Loucy (cell line): ENCODE results near the gene CT47C1.

Source experiments
- H2AFZ ChIP-seq: fragments of 200-600 bp; sonication (generic); 2 replicates; pipeline ENCODE4 v1.6.0; 2016; ENCODE audit warnings: antibody characterized with exemption, mild to moderate bottlenecking, low read length, moderate library complexity
- H3F3A ChIP-seq: fragments of 200-600 bp; 2 replicates; pipeline ENCODE4 v1.6.0; 2016; ENCODE audit warnings: antibody characterized with exemption, low read depth, mild to moderate bottlenecking
- H3K27me3 ChIP-seq: fragments of 200-600 bp; sonication (generic); 2 replicates; pipeline ENCODE4 v1.6.1; 2014; ENCODE audit warnings: low read length, mild to moderate bottlenecking; ENCODE audit not compliant: insufficient read depth, poor library complexity, severe bottlenecking
- H3K36me3 ChIP-seq: fragments of 200-600 bp; sonication (generic); 2 replicates; pipeline ENCODE4 v1.6.1; 2016; ENCODE audit warnings: low read length; ENCODE audit not compliant: insufficient read depth
- H3K4me1 ChIP-seq: fragments of 200-600 bp; sonication (generic); 2 replicates; pipeline ENCODE4 v1.5.1; 2014; ENCODE audit warnings: low read length, mild to moderate bottlenecking; ENCODE audit not compliant: insufficient read depth, poor library complexity, severe bottlenecking
- H3K4me2 ChIP-seq: fragments of 200-600 bp; sonication (generic); 2 replicates; pipeline ENCODE4 v1.6.0; 2014; ENCODE audit warnings: antibody characterized with exemption, low read length, low read depth, mild to moderate bottlenecking; ENCODE audit not compliant: poor library complexity, severe bottlenecking
- H3K4me3 ChIP-seq: fragments of 200-600 bp; sonication (generic); 2 replicates; pipeline ENCODE4 v1.5.1; 2014; ENCODE audit warnings: low read length, mild to moderate bottlenecking, mixed read lengths; ENCODE audit not compliant: poor library complexity, severe bottlenecking
- H3K79me2 ChIP-seq: fragments of 200-600 bp; sonication (generic); 2 replicates; pipeline ENCODE4 v1.6.1; 2014; ENCODE audit warnings: low read length; ENCODE audit not compliant: insufficient read depth
- H3K9ac ChIP-seq: fragments of 200-600 bp; sonication (generic); 2 replicates; pipeline ENCODE4 v1.6.0; 2014; ENCODE audit warnings: mild to moderate bottlenecking, low read depth, low read length, moderate library complexity; ENCODE audit not compliant: poor library complexity, severe bottlenecking
- H3K9me2 ChIP-seq: fragments of 200-600 bp; sonication (generic); replicated peaks from 2 replicates; pipeline ENCODE4 v1.6.1; 2016; ENCODE audit warnings: low read depth, low read length, mixed read lengths
- H3K9me3 ChIP-seq: fragments of 200-600 bp; sonication (generic); 2 replicates; pipeline ENCODE4 v1.6.1; 2014; ENCODE audit warnings: mild to moderate bottlenecking, antibody characterized with exemption, low read length, low read depth; ENCODE audit not compliant: insufficient read depth
- H4K20me1 ChIP-seq: fragments of 200-600 bp; sonication (generic); 2 replicates; pipeline ENCODE4 v1.6.0; 2014; ENCODE audit warnings: antibody characterized with exemption, low read length, mild to moderate bottlenecking; ENCODE audit not compliant: insufficient read depth, poor library complexity, severe bottlenecking
- EZH2phosphoT487 ChIP-seq: fragments of 200-600 bp; IDR thresholded peaks from 2 replicates; pipeline ENCODE4 v1.6.1; 2018; ENCODE audit warnings: antibody characterized with exemption, mild to moderate bottlenecking, moderate library complexity, borderline replicate concordance
- TF ChIP-seq, protein P1 (sequence below): fragments of 200-600 bp; sonication (generic); conservative IDR thresholded peaks from 2 replicates; pipeline ENCODE4 v1.5.1; 2014; ENCODE audit warnings: mild to moderate bottlenecking, antibody characterized with exemption, low read length

CT47C1 gene

DNA sequence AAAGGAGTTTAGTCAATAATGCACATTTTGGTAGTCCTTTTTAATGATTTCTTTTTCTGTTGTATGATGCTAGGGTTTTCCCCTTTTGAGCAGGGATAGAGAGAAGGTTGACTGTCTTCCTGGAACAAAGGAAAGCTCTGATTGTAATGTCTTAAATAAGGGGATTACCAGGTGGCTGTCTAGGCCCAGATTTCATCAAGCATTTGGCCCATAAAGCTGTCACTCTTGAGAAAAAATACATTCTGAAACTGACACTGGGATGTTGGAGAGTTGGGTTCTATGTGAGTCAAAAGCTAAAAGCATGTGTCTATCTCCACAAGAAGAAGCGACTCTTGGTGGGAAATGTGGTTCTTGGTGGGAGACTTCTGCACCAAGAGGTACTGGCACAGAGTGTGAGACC lies 28.4 kb downstream of the CT47C1 start:
- TF ChIP-seq, protein P1, sequence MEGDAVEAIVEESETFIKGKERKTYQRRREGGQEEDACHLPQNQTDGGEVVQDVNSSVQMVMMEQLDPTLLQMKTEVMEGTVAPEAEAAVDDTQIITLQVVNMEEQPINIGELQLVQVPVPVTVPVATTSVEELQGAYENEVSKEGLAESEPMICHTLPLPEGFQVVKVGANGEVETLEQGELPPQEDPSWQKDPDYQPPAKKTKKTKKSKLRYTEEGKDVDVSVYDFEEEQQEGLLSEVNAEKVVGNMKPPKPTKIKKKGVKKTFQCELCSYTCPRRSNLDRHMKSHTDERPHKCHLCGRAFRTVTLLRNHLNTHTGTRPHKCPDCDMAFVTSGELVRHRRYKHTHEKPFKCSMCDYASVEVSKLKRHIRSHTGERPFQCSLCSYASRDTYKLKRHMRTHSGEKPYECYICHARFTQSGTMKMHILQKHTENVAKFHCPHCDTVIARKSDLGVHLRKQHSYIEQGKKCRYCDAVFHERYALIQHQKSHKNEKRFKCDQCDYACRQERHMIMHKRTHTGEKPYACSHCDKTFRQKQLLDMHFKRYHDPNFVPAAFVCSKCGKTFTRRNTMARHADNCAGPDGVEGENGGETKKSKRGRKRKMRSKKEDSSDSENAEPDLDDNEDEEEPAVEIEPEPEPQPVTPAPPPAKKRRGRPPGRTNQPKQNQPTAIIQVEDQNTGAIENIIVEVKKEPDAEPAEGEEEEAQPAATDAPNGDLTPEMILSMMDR = no peak
- no peak for TF ChIP-seq EZH2phosphoT487
- Histone ChIP-seq H2AFZ (no peak overlapping the region), H3K4me1 (no peaks in the 10 kb centered on the region), H3F3A (no peaks in the 10 kb centered on the region), H3K9me2 (no peaks in the 10 kb centered on the region), H3K9ac (no peak overlapping the region), H3K79me2 (no peaks in the 10 kb centered on the region), H3K4me3 (no peak overlapping the region), H3K27me3 (no peaks in the 10 kb centered on the region), H3K9me3 (no peaks in the 10 kb centered on the region), H3K36me3 (no peaks in the 10 kb centered on the region), H4K20me1 (no peaks in the 10 kb centered on the region), H3K4me2 (no peak overlapping the region)

DNA sequence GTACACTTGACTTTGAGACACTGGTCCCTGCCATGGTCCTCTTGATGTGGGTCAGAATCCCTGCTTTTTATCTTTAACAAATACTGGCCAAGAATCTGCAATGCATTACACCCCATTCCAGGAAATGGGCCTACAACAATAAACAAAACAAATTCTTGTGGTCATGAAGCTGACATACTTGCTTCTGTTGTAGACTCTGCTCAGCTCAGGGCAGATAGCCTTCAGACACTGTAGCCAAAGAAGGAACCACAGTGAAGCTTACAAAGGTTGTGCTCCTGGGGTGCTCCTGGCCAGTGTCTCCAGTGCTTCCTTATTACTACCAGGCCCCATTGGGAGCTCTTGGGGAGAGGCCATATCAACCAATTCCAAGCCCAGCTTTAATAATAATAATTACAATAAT lies 33.0 kb downstream of the CT47C1 start:
- Histone ChIP-seq H3K9me3 (no peaks in the 10 kb centered on the region), H4K20me1 (no peaks in the 10 kb centered on the region), H3K4me1 (no peaks in the 10 kb centered on the region), H3K27me3 (no peaks in the 10 kb centered on the region), H3K9me2 (no peaks in the 10 kb centered on the region), H3K4me2 (no peak overlapping the region), H3F3A (no peaks in the 10 kb centered on the region), H3K79me2 (no peaks in the 10 kb centered on the region), H3K4me3 (no peak overlapping the region), H2AFZ (no peak overlapping the region), H3K36me3 (no peaks in the 10 kb centered on the region), H3K9ac (no peak overlapping the region)
- no peak for TF ChIP-seq EZH2phosphoT487
- TF ChIP-seq, protein P1 = no peak

DNA sequence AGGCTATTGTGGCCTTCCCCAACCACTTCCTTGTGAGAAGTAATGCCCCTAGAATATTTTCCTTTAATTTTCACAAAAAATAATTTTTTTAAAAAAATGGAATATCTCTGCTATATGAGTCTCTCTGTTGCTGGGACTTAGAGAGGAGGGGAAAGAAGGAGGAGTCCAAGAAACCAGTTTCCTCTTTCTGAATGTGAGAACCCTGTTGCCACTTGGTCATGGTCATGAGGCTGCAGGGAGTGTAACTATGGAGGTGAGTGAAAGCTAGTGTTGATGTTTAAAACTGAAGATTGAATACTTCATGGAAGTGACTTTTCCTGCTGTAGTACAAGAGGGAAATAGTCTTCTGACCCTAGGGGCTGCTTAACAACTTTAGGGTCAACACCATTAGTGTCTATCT lies 34.4 kb downstream of the CT47C1 start:
- Histone ChIP-seq H3K9me3 (no peaks in the 10 kb centered on the region), H2AFZ (no peak overlapping the region), H3K4me1 (no peaks in the 10 kb centered on the region)

More for the DNA sequence above, 34.4 kb downstream of the CT47C1 start:
- TF ChIP-seq, protein P1 = no peak
- TF ChIP-seq EZH2phosphoT487 = no peak
- Histone ChIP-seq H3K36me3 (no peaks in the 10 kb centered on the region), H3K4me3 (no peak overlapping the region), H3K9me2 (no peaks in the 10 kb centered on the region), H3K9ac (no peak overlapping the region), H3F3A (no peaks in the 10 kb centered on the region), H3K27me3 (no peaks in the 10 kb centered on the region), H4K20me1 (no peaks in the 10 kb centered on the region), H3K79me2 (no peaks in the 10 kb centered on the region), H3K4me2 (no peak overlapping the region)
